Thyroid gland (tissue), 4 donors: ENCODE results near the gene IL12B.

Experiments used
- CTCF ChIP-seq, 6 experiments: fragments of 200-600 bp in 3 of 6; fragments of 450-650 bp in 3 of 6; sonication (generic) in 3 of 6; IDR thresholded peaks; one replicate each; pipeline ENCODE4 v1.5.1; 2016 to 2019; ENCODE audit warnings: antibody characterized with exemption in 6 of 6, mild to moderate bottlenecking in 2 of 6, inconsistent platforms in 1 of 6, moderate library complexity in 1 of 6
- POLR2A ChIP-seq, 2 donors: fragments of 450-650 bp; IDR thresholded peaks; one replicate each; pipeline ENCODE4 v1.6.1; 2017; ENCODE audit warnings: antibody characterized with exemption in 2 of 2, mild to moderate bottlenecking in 2 of 2, moderate library complexity in 1 of 2

- TF ChIP-seq CTCF (IDR thresholded peaks at IDR 0.05) (no peak), POLR2A (IDR thresholded peaks at IDR 0.05) (no peak)
These were observed 7.8 kb upstream of the IL12B start for GRCh38 chr5:159338118-159338517.
